Endometrial microvascular endothelial cells (primary cell): ENCODE results near the gene UPF3B. TPM values are rescaled to one million over a fixed set of nuclear protein-coding genes. Genes with fewer than 3 reads are reported as not detected.
"Not testable (repeated sequence)": the region's sequence is repeated elsewhere in the genome, so short reads cannot be mapped to it uniquely, and the experiment has no call there.

Experiments
- in situ Hi-C: cut with HindIII; loops from 2 replicates; pipeline ENCODE4 v1.10.0; 2017; ENCODE audit warnings: low sequenced_read_pairs, low pct_unique_long_range_greater_than_20kb; ENCODE audit errors: inconsistent ontology term
- total RNA-seq: library from RNA; depleted of rRNA; stranded (reverse); fragments of >200 nt; gene quantifications from one replicate; pipeline ENCODE4 v1.2.3, GENCODE V29; 2015; ENCODE audit errors: inconsistent ontology term

Gene UPF3B
- total RNA-seq, 1 donor from 2014 or later: 2.2 TPM

DNA sequence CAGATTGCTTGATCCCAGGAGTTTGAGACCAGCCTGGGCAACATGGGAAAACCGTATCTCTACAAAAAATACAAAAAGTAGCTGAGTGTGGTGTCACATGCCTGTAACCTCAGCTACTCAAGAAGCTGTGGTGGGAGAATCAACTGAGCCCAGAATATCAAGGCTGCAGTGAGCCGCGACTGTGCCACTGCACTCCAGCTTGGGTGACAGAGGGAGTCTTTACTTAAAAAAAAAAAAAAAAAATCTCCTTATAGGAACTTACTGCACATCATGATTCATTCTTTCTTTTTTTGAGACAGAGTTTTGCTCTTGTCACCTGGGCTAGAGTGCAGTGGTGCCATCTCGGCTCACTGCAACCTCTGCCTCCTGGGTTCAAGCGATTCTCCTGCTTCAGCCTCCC lies 24.3 kb downstream of the UPF3B start:
- in situ Hi-C loops: no loop called here

DNA sequence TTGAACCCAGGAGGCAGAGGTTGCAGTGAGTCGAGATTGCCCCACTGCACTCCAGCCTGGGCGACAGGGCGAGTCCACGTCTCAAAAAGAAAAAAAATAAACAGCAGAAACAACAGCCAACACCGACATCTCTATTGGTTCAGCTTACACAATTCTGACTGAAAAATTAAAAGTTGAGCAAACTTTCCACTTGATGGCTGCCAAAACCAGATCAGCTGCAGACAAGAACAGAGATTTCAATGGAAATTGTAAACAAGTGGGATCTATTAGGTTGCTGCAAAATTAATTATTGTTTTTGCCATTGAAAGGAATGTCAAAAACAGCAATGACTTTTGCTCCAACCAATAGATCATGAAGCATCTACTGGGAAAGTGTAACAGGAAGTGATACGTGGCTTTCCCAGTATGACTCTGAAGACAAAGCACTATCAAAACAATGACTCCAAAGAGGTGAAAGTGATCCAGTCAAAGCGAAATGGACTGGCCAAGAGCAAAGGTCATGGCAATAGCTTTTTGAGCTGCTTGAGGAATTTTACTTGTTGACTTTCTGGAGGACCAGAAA lies 26.3 kb downstream of the UPF3B start:
- in situ Hi-C loops: no loop called here

DNA sequence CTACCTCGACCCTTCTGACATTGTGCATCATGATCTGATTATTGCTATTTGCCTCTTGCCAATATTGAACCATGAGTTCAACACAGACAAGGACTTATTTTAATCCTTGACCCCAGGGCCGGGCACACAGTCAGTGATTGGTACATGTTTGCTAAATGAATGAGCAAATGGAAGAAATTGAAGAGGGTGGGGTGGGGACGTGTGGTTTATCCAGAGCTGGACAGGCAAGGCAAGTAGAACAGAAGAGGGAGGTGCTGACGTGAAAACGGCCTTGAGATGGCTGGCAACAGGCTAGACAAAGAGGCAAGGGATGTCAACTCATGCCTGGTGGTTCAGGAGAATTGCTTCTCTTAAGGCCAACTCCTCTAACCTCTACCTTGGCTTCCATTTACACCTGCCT lies 28.5 kb downstream of the UPF3B start:
- in situ Hi-C loops: not testable (repeated sequence)

DNA sequence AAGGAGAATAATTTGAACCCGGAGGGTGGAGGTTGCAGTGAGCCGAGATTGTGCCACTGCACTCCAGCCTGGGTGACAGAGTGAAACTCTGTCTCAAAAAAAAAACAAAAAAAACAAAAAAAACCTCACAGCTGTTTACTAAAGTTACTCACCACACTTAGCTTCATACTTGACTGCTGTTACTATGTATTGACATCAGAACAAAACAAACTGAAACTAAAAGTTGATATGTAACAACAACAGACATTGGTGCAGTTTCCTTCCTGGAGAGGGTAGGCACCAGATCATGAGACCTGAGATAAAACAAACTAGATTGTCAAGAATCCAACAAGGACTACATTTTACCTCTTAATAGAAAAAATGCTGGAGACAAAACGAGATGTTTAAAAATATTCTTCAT lies 31.1 kb downstream of the UPF3B start:
- in situ Hi-C loops: not testable (repeated sequence)

DNA sequence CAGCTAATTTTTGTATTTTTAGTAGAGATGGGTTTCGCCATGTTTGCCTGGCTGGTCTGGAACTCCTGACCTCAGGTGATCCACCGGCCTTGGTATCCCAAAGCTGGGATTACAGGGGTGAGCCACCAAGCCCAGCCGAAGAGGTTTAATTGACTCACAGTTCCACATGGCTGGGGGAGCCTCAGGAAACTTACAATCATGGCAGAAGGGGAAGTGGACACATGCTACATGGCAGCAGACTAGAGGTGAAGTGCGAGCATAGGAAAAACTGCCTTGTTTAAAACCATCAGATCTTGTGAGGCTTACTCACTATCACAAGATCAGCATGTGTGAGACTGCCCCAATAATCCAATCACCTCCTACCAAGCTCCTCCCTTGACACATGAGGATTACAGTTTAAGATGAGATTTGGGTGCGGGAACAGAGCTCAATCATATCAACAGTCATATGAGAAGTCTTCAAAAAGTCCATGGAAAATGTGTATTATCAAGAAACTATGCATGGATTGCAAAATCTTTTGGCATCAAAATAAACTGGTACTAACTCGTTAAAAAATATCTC lies 35.6 kb downstream of the UPF3B start:
- in situ Hi-C loops: no loop called here

DNA sequence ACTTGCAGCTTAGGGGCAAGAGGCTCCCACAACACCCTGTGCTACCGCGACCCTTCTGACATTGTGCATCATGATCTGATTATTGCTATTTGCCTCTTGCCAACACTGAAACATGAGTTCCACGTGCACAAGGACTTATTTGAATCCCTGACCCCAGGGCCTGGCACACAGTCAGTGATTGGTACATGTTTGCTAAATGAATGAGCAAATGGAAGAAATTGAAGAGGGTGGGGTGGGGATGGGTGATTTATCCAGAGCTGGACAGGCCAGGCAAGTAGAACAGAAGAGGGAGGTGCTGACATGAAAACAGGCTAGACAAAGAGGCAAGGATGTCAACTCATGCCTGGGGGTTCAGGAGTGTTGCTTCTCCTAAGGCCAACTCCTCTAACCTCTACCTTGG lies 36.5 kb downstream of the UPF3B start:
- in situ Hi-C loops: no loop called here

DNA sequence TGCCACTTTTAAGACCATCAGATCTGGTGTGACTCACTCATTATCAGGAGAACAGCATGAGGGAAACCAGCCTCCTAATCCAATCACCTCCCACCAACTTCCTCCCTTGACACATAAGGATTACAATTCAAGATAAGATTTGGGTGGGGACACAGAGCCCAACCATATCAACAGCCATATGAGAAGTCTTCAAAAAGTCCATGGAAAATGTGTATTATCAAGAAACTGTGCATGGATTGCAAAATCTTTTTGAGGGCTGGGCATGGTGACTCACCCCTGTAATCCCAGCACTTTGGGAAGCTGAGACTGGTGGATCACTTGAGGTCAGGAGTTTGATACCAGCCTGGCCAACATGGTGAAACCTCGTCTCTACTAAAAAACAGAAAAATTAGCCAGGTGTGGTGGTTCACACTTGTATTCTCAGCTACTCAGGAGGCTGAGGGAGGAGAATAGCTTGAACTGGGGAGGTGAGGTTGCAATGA lies 43.5 kb downstream of the UPF3B start:
- in situ Hi-C loops: no loop called here

DNA sequence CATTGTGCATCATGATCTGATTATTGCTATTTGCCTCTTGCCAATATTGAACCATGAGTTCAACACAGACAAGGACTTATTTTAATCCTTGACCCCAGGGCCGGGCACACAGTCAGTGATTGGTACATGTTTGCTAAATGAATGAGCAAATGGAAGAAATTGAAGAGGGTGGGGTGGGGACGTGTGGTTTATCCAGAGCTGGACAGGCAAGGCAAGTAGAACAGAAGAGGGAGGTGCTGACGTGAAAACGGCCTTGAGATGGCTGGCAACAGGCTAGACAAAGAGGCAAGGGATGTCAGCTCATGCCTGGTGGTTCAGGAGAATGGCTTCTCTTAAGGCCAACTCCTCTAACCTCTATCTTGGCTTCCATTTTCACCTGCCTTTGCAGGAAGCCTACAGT lies 44.3 kb downstream of the UPF3B start:
- in situ Hi-C loops: not testable (repeated sequence)

DNA sequence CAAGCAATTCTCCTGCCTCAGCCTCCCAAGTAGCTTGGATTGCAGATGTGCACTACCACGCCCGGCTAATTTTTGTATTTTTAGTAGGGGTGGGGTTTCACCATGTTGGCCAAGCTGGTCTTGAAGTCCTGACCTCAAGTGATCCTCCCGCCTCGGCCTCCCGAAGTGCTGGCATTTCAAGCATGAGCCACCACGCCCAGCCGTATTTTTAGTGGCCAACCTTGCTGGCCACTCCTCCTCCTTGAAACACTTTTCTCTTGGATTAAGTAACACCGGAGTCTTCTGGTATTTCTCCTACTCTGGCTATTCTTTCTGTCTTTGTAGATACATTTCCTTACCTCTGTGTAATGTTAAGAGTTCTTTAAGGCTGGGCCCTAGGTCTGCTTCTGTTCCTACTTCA lies 50.2 kb downstream of the UPF3B start:
- in situ Hi-C loops: no loop called here

DNA sequence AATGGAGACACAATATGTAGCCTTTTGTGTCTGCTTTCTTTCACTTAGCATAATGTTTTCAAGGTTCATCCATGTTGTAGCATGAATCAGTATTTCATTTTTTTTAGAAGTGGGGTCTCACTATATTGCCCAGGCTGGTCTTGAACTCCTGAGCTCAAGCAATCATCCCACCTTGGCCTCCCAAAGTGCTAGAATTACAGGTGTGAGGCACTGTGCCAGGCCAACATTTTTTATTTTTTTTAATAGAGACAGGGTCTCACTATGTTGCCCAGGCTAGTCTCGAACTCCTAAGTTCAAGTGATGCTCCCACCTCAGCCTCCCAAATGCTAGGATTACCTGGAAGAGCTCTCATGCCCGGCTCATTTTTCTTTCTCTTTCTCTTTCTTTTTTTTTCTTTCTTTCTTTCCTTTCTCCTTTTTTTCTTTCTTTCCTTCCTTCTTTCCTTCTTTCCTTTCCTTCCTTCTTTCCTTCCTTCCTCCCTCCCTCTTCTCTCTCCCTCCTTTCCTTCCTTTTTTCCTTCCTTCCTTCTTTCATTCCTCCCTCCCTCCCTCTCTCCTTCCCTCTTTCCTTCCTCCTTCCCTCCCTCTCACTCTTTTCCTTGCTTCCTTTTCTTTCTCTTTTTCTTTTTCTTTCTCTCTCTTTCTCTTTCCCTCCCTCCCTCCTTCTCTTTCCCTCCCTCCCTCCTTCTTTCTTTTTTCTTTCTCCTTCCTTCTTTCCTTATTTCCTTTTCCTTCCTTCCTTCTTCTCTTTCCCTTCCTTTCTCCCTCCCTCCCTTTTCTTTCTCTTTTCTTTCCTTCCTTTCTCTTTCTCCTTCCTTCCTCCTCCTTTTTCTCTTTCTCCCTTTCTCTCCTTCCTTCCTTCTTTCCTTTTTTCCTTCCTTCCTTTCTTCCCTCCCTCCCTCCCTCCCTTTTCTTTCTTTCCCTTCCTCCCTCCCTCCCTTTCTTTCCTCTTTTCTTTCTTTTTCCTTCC lies 51.2 kb downstream of the UPF3B start:
- in situ Hi-C loops: no loop called here

DNA sequence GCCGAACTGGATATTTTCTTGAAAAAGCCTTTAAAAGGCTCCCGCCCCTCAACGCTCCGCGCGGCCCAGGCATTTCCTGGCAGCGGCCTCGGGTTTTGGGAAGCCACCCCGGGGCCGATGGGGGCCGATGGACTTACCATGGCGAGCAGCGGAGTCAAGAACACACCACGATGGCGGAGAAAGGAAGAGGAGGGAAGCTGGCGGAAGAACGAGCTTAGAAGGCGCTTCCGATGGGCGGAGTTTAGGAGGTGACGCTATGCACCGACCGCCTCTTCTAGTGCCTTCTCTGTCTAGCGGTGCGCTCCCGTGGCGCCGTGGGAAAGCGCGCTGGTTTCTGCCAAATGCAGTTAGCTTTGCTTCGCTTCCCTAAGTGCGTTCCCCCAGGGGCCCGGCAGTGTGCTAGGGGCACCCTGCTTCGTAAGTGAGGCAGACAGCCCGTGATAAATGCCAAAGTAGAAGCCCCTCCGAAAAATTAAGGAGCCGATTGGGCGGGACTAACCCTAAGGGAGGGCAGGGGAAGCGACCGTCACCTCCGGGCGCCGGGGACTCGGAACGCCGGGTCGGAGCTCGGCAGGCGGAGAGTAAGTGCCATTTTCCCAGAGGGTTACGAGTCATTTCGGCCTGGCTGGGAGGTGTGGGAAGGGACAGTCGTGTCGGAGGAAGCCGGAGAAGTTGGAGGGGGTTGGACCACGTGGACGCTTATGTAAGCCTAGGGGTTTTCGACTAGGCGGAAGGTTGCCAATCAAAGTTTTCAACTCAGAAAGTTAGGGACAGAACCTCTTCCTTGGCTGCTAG lies 61.1 kb downstream of the UPF3B start, which contains the start of gene RPL39:
TSS of gene RPL39 (minus strand) at position 194 of the 795 bp plus-strand sequence. CDS start at position 140, 54 bp downstream.
- in situ Hi-C loops: no loop called here

DNA sequence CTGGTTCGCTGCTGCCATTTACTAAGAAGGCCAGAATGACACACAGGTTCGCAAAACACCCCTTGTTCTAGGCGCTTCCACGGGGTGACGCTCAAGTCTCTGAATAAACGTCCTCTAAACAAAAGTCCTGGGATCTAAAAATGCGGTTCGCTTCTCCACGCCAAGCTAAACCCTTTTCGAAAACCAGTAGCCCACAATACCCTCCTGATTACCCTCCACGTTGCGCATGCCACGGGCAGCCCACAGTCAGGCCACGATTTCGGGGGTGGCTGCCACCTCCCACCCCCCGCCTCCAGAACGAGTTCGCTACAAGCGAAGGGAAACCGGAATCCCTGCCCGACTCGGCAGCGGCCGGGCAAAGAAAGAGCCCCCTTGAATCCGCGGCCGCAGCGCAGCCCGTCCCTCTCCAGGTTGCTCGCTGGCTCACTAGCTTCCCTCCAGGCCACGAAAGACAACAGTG lies 61.8 kb downstream of the UPF3B start:
- in situ Hi-C loops: no loop called here

DNA sequence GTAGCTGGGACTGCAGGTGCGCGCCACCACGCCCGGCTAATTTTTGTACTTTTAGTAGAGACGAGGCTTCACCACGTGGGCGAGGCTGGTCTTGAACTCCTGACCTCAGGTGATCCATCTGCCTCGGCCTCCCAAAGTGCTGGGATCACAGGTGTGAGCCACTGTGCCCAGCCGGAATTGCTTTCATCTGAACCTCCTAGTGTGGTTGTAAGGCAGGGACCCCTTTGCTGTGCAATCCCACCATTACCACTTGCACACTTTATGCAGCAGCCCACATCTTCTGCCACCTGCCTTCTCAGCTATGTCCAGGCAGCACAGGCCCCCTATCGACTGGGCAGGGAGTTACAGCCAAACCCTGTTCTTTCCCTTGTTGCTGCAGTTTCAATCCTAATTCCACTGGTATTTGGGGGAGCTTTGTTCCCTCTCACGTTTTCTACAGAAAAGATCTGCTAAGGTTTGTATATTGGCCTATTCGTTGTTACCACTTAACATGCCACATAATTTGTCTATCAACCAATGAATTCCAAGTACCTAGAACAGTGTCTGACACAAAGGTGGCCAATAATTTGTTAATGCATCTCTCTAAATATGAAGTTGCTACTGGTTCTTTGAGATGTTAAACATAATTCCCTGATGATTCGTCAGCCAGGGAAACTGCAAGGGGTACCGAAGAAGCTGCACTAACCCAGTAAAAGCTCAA lies 67.9 kb downstream of the UPF3B start:
- in situ Hi-C loops: no loop called here

Other genes with a start within 250 kb of the UPF3B start
- 6.0 TPM for gene NKRF, start 246.5 kb downstream of the UPF3B start, total RNA-seq
- 15.0 TPM for gene SEPTIN6, start 159.8 kb downstream of the UPF3B start, total RNA-seq
- not detected for gene SOWAHD, start 94.4 kb downstream of the UPF3B start, total RNA-seq
- 7,033 TPM for gene RPL39, start 61.3 kb downstream of the UPF3B start, total RNA-seq
- gene RNF113A, start 18.8 kb upstream of the UPF3B start, total RNA-seq: 13.6 TPM
- 54.9 TPM for gene NDUFA1, start 18.9 kb upstream of the UPF3B start, total RNA-seq
- not detected for gene AKAP14, start 42.9 kb upstream of the UPF3B start, total RNA-seq
- gene NKAP, start 90.8 kb upstream of the UPF3B start, total RNA-seq: 2.4 TPM
- gene RHOXF2B, start 224.7 kb upstream of the UPF3B start, total RNA-seq: not detected